GM19397 (cell line): ENCODE data around the gene COL5A1.

Experiments
- ATAC-seq: cut with Tn5 transposase; IDR thresholded peaks from one replicate; pipeline ENCODE4 v1.9.1; 2021; ENCODE audit warnings: mild to moderate bottlenecking, moderate library complexity; ENCODE audit not compliant: unreplicated experiment

The COL5A1 gene

DNA sequence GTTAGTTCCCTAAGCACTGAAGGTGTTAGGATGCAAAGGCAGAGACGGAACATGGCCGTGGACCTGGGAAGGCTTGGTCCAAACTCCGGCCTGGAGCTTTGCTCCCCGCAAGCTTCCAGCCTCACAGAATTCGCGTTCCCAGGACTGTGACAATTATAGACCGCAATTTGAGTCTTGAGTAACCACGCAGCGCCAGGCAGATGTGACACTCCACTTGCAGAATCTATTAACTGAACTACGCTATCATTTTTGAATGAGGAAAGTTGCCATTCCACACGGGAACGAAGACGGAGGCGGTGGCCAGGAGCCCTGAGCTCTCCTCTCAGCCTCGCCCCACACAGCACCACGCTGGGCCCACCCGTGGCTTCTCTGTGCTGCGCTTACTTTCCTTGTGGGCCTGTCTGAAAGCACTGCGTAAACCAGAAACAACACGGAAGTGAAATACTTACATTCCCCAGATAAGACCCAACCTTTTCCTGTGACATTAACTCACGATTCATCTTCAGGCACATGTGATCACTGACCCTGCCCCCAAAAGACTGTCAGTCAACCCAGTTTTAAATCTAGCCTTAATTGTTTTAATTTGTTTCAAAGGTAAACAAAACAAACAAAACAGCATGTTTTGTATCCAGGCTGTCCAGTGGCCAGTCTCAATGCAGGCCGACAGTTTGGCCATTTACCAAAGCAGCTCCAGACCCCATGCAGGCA, 16.1 kb upstream of the COL5A1 start:
- no peak for ATAC-seq

DNA sequence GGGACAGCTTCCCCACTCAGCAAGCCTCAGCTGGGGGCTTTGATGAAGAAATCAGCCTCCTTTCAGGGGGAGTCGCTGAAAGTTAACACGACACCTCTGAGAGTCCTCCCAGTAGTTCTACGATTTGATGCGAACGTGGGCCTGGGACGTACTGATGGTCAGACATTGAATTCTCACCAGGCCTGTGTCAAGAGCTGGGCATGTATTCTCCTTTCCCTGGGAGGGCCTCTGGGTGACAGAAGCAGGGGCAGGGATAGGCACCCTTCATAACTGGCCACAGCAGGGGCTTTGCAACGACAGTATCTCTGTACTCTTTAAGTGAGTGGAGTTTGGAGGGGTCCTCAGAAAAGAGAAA, 15.6 kb upstream of the COL5A1 start:
- ATAC-seq, result no peak

DNA sequence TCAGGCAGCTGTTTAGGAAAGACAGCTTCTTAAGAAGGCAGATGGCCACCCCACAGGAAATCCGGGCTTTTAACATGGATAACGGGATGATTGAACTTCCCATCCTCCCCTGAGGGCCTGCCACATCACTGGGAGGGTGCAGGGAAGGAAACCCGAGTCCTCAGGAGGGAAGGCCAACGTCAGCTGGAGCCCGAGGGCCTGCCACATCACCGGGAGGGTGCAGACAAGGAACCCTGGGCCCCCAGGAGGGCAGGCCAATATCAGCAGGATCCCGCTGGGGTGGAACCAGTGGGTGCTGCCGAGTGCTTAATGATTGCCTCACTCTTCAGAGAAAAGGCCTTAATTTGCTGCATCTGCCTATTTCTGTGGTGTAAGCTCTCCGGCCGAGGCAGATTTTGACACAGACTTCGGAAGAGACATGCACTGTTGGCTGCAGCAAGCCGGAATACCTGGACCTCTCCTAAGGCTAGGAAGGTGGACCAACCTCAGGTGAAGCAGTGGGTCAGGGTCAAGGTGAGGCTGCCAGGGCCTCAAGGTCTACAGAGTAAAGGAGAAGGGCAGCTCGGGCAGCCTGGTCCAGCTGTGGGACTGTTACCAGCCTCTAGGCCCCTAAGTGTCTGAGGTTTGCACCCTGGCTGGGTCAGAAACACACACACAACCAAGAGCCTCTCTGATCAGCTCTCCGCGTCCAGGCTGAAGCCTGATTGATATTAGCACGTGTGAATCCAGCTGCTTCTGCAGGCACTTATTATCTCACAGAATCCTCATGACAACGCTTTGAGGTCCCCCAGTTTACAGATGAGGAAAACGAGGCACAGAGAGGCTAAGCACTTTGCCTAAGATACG, 14.8 kb upstream of the COL5A1 start:
- no peak for ATAC-seq

DNA sequence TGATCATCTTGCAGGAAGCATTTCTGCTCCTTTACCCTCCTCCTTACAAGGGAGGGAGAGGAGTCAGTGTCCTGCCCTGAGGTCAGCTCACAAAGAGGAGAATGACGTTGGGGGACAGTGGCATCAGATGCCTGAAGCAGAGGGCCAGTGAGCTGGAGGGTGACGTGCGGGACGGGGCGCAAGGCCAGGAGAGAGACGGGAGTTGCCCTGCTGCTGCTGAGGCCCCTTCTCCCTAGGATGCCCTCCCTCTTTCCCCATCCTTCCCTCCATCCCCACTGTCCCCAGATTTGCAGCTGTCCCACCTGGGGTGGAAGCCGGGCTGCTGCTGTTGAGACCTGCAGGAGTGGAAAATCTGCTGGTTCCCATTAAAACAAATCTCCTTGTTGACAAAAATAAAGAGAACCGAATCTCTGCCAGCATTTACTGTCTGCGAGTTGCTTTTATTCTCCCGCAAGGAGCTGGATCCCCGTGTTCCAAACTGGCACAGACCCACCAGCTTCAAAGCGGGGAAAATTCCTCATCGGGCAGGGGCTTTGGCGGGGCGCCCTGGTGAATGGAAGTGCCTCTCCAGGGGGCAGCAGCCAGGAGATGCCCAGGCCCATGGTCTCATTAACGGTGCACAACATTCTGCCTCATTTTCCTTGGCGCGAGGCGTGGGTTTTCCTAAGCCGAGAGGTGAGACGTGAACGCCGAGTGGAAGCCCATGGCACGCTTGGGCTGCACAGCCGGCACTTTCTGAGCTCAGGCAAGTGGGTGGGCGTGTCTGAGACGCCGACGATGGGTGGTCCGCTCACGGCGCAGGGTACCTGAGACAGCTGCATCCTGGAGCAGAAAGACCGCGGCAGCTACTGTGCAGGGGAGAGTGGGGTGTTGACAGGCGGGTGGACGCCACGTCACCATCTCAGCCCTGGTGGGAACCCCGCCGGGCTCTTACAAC, 13.9 kb upstream of the COL5A1 start:
- ATAC-seq, result no peak

DNA sequence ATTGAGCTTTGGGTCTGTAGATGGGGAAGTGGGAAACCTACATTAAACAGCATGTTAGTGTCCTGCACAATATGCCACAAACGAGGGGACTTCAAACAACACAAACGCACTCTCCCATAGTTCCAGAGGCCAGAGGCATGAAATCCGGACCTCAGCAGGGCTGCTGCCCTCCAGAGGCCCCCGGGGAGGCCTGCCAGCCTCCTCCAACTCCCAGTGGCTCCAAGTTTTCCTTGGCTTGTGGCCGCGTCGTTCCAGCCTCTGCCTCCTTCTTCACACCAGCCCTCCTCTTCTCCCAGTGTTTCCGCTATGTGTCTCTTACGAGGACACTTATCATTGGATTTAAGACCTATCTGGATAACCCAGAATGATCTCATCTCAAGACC, 13.3 kb upstream of the COL5A1 start:
- no peak for ATAC-seq

DNA sequence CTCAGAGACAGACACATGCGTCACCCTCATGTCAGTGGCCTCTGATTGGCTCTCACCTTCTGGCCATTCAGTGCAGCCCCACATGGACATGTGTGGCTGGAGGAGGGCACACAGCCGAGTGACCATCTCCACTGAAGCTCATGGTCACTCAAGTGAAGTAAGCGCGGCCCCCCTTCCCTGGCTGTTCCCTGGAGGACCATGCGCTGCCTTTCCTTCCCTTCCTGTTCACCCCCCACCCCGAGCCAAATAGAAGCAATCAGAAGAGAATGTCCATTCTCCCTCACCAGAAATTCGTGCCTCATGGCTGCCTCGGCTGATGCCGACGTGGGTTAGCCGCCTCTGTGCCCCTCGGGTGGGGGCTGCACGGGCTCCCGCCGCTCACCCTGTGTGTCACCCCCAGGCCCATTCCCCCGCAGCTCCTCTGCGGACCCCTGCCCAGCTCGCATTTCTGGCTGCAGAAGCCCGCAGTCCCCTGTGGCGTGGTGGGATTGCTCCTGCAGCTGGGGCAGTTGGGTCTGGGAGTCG, 12.5 kb upstream of the COL5A1 start:
- no peak for ATAC-seq

DNA sequence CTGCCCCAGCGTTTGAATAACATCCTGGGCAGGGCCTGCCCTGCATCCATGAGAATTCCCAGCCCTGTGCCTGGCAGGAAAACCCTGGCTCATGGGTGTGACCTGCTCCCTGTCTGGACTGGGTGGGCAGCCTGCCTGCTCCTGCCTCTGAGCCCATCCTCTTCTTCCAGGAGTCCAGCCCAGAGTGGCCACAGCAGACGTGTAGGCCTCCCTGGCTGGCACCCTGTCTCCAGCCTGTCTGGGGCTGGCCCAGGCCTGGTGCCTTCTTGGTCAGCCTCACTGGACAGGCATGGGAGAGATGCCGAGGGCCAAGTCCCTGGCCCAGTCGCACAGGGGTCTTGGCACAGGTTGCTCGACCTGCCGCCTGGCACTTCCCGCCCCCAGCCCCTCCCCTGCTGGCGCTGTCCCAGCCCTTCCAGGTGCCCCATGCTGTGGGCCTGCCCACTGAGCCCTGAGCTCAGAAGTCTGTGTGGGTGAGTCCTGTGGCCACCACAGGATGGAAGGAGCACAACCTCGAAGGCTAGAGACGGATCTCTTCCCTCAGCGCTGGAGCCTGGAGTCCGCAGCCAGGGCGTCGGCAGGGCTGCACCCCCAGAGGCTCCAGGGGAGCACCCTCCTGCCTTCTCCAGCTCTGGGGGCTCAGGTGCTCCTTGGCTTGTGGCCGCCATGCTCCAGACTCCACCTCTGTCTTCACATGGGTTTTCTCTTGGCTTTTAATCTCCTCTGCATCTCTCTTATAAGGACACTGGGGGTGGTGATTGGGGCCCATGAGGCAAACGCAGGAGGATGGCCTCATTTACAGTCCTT, 11.8 kb upstream of the COL5A1 start:
- ATAC-seq, result no peak

DNA sequence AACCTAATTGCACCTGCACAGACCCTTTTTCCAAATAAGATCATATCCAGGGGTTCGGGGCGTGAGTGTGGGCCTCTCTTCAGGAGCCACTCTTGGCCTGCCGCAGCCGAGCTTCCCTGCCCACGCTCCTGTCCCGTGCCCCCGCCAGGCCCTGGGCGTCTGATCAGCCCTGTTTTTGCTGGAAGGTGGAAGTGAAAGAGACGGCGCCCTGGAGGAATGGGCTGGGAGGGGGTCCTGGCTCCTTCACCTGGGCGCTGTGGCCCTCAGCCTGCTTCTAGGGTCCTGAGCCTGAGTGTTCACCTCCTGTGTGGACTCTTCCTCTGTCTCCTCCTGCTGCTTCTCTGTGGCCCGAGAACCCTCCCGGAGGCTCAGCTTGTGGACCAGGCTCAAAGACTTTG, 11.2 kb upstream of the COL5A1 start:
- no peak for ATAC-seq

DNA sequence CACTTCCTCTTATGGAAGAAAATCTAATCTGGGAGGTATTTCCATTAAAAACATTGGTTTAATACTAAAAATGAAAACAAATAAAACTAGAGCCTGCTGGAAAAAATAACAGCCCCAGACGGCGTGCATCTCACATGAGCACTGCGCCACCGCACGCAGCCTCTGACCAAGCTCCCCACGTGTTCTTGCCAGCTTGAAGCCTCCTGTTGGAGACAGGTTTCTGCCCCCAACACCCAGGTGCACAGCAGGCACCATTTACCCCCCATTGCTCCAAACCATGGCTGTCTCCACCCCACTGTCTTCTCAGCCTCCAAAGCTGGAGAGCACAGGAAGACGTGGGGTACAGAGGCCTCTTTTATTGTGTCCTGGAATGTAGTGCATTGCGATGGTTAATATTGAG, 10.7 kb upstream of the COL5A1 start:
- no peak for ATAC-seq

DNA sequence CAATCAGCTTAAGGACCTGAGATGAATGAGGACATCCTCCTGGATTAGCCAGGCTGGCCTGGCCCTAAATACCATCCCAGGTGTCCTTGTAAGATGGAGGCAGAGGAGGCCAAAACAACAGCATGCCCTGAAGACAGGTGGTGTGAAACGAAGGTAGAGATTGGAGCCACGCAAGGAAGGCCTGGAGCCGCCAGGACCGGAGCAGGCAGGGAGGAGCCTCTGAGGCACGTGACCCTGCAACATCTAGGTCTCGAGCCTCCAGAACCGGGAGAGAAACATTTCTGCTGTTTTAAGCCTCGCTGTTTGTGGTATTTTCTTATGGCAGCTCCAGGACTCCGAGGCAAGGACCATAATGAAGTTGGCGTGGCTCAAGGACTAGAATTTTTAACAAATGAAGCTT, 9.7 kb upstream of the COL5A1 start:
- ATAC-seq, result no peak

DNA sequence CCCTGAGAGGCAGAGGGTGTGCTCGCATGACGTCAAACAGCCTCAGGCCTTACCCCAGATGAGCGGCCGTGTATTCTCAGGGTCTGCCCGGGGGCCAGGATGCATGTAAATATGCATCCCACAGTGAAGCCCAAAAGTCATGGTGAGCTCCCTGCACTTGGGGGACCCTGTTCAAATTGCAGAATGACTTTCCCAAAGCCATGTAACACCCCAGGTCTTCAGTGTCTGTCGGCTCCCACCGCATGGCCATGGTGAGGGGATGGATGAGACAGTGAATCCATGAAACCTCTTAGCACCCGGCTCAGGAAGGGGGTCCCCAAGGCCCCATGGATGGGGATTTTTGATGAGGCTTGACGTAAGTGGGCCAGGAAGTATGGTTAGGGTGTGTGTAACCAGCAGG, 9.3 kb upstream of the COL5A1 start:
- ATAC-seq, result no peak

DNA sequence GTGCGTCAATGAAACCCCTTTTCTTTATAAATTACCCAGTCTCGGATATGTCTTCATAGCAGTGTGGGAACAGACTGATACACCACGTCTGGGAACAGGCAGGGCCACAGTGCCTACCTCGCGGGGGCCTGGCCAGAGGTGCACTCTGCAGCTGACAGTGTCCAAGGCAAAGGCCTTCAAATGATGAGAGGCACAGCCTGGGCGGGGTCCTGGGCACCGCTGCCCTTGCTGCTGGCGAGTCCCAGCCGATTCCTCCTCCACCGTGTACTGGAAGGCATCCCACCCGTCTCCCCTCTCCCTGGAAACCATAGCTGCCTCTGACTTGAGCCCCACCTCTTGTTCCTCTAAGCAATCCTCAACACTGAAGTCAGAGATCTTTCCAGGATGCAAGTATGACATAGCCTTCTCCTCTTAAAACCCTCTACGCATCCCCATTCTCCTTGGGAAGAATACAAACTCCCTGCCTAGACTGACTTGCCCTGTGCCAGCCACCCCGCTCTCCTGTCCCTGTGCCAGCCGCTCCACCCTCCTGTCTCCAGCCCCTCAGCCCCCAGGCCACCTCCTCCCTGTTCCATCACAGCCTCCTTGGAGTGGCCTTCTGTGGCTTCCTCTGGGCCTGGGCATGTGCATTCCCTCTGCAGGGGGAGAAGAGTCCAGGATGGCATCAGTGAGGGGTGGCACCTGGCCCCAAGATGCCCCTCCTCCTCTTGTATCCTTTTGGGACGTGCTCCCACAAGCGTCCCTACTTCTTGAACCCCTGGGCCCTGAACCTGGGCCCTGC, 8.1 kb upstream of the COL5A1 start:
- ATAC-seq, result no peak

DNA sequence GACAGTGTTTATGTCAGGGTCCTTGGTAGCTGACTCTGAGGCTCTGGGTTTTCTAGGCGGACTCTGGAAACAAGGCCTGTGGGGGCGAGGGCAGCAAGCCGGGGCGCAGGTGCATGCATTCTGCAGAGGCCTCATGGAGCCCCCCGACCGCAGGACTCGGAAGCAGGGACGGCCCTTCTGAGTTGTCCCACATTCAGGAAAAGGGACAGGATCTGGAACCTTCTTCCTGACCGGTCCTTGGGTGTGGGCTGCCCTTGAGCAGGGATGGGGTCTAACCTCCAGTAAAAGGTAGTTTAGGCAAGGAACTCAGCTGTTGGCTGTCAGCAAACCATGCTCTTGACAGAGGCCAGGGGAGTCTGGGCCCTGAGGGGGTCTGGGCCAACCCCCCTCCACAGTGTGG, 7.4 kb upstream of the COL5A1 start:
- ATAC-seq, result no peak

DNA sequence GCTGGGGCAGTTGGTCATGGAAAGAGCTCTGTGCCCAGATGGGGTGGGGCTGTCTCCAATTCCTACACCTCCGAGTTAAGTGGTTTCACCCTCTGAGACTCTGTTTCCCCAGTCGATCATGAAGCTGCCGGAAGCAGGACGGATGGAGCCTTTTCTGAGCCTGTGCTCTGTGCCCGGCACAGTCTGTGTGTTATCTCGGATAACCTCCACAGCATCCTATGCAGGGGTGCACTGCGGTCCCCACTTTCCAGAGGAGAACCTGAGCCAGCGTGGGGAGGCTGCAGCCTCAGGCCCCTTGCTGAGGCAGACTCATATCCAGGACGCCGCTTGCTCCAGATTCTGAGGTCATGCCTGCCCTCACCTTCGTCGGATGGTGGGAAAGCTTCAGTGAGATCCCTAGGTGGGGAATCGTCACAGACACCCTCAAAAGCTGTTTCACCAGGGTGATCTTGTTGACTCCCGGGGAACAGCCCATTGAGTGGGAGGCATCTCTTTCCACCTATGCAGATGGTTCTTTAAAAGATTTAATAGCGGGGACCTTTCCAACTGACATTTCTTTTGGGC, 6.9 kb upstream of the COL5A1 start:
- ATAC-seq, result no peak

DNA sequence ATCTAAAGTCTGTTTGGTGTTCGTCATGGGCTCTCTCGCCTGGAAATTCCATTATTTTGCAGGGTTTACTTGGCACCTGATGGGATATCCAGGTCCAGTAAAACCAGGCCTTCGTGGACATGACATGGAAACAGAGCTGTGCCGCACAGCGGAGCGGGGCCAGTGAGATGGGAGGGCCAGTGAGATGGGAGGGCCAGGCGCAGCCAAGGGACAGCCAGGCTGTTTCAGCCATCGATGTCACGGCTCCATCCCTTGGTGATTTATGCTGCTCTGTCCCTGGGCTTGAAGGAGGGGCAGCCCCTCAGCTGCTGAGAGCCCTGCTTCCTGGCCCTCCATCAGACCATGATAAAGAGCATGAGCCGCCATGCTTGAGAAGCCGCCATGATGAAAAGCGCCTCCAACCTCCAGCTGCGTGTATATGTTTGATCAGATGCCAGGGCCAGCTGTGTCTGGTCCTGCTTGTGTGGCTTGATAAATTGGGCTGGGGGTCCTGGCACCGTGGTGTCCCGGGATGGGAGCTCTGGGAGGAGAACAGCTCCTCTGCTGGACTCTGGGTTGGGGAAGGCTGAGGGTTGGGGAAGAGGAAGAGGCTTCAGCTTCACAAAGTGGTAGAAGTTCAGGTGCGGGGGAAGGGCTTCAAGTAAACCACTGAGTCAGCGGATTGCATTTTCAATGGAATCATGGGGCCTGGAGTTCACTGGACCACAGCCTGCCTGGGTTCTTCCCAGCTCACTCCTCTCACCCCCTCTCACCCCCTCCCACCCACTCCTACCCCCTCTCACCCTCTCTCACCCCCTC, 6.1 kb upstream of the COL5A1 start:
- ATAC-seq, result no peak

DNA sequence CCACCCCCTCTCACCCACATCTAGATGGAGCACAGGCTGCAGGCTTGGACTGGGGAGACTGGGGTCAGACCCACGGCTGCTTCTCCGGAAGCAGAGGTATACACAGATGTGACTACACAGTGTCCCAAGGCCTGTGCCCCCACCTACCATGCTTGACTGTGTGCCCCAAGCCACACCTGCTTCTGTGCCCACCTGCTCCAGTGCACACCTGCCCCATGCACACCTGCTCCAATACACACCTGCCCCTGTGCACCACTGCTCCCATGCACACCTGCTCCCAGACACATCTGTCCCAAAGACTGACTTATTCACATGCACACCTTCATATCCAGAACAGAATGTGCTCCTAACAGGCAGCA, 5.5 kb upstream of the COL5A1 start:
- no peak for ATAC-seq

DNA sequence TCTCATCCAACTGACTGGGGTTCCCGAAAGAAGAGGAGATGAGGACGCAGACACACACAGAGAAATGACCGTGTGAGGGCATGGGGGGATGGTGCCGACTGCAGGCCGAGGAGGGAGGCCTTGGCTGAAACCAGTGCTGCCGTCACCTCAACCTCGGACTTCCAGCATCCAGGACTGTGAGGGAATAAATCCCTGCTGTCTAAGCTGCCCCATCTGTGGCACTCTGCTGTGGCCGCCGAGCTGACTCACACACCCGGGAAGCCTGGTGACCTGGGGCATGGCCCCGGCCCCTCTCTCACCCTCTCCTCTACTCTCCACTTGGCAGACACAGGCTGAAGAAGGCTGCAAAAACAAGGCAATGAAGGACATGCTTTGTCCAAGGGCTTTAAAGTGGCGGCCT, 4.4 kb upstream of the COL5A1 start:
- ATAC-seq, result no peak

DNA sequence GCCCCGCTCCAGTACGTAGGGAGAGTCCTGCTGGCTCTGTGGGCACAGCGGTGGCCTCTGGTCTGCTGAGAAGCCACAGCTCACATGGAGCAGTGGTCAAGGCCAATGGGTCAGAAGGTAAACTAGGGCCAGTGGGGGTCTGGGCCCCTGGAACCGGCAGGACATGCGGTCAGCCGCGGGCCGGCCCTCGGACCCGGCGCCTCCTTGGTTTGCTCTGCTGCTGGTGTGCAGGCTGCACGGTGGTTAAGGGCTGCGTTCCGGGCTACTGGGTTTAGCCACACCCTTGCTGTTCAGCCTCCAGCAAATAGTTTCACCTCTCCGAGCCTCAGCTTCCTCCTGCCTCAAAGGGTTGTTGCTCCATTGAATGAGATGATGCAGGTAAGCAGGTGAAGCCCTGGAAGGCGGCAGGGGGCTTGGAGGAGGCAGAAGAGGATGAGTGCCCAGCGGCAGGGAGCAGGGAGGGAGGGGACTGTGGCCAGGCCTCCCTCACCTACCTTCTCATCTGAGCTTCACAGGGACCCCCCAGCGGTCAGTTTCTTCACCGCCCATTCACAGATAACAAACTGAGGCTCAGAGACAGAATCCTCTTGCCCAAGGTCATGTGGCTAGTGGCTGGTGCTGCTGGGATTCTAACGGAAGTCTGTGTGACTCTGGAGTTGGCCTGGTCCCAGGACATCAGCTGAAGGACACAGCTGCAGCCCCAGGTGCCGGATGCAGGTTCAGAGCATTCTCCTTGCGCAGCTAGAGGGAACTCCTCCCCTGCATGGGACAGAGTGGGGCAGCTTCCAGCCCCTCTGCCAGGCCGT, 3.7 kb upstream of the COL5A1 start:
- ATAC-seq, result no peak
